Calu3 (cell line): ENCODE measurements around the gene RASGRP4. TPM values are rescaled to one million over a fixed set of nuclear protein-coding genes. Genes with fewer than 3 reads are reported as not detected.

ENCODE experiments used
- BruUV-seq: library from RNA; stranded (reverse); fragments of 400-500 nt; replicated peaks from 2 replicates; lab custom pipeline; 2021; lab: Mats Ljungman, UMichigan
- CTCF ChIA-PET: fragments of 300-600 bp; sonication (Branson Sonifier 250); formaldehyde crosslinking; loops from one replicate; lab custom pipeline; 2022; ENCODE audit warnings: antibody characterized with exemption; lab: Charles Lee
- DNase-seq: peaks from one replicate; pipeline ENCODE4 v3.0.0; 2022
- H3K27ac Mint-ChIP-seq: one replicate; pipeline ENCODE4 v1.8.0; 2022; ENCODE audit warnings: mixed read lengths; ENCODE audit not compliant: unreplicated experiment
- H3K27me3 Mint-ChIP-seq: one replicate; pipeline ENCODE4 v1.8.0; 2022; ENCODE audit warnings: mixed read lengths; ENCODE audit not compliant: unreplicated experiment
- H3K36me3 Mint-ChIP-seq: one replicate; pipeline ENCODE4 v1.8.0; 2022; ENCODE audit warnings: mild to moderate bottlenecking, moderate library complexity, mixed read lengths; ENCODE audit not compliant: insufficient read depth, unreplicated experiment
- H3K4me1 Mint-ChIP-seq: one replicate; pipeline ENCODE4 v1.8.0; 2022; ENCODE audit warnings: mild to moderate bottlenecking, low read depth, mixed read lengths; ENCODE audit not compliant: unreplicated experiment
- H3K4me3 Mint-ChIP-seq: one replicate; pipeline ENCODE4 v1.8.0; 2022; ENCODE audit warnings: mild to moderate bottlenecking, low read depth, moderate library complexity, mixed read lengths; ENCODE audit not compliant: unreplicated experiment
- H3K9me3 Mint-ChIP-seq: one replicate; pipeline ENCODE4 v1.8.0; 2022; ENCODE audit warnings: low read depth, mixed read lengths; ENCODE audit not compliant: unreplicated experiment
- intact Hi-C: fragments of 100-400 bp; cut with micrococcal nuclease; formaldehyde crosslinking; loops from one replicate; pipeline ENCODE4 v1.10.0; 2022; ENCODE audit not compliant: unreplicated experiment
- total RNA-seq: library from RNA; stranded (reverse); gene quantifications from 2 replicates; pipeline ENCODE4 v1.2.3, GENCODE V29; 2022
- TF ChIP-seq, protein P1 (sequence below): fragments of 200-600 bp; IDR thresholded peaks from one replicate; pipeline ENCODE4 v1.8.0; 2022; ENCODE audit warnings: antibody characterized with exemption; ENCODE audit not compliant: unreplicated experiment

RASGRP4 gene
- total RNA-seq, 1 experiment from 2014 or later = not detected

DNA sequence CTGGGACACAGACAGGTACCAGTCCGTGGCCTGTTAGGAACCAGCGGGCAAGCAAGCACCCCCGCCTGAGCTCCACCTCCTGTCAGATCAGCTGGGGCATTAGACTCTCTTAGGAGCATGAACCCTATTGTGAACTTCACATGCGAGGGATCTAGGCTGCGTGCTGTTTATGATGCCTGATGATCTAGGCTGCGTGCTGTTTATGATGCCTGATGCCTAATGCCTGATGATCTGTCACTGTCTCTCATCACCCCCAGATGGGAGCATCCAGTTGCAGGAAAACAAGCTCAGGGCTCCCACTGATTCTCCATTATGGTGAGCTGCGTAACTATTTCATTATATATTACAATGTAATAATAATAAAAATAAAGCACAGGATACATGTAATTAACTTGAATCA, 3.6 kb downstream of the RASGRP4 start:
- Mint-ChIP-seq H3K36me3 (peaks cover 7% of the 10 kb centered on the region), H3K27ac (no peak overlapping the region), H3K9me3 (no peaks in the 10 kb centered on the region), H3K4me1 (peaks cover 15% of the 10 kb centered on the region), H3K27me3 (peaks cover 61% of the 10 kb centered on the region), H3K4me3 (no peak overlapping the region)
- no TSS peak for BruUV-seq
- no peak for DNase-seq
- CTCF ChIA-PET = interaction anchor here (0.6 kb wide), 1 partner anchor 208 kb away, joined by 4 read pairs; no protein-coding TSS in a partner anchor
- TF ChIP-seq, protein P1, sequence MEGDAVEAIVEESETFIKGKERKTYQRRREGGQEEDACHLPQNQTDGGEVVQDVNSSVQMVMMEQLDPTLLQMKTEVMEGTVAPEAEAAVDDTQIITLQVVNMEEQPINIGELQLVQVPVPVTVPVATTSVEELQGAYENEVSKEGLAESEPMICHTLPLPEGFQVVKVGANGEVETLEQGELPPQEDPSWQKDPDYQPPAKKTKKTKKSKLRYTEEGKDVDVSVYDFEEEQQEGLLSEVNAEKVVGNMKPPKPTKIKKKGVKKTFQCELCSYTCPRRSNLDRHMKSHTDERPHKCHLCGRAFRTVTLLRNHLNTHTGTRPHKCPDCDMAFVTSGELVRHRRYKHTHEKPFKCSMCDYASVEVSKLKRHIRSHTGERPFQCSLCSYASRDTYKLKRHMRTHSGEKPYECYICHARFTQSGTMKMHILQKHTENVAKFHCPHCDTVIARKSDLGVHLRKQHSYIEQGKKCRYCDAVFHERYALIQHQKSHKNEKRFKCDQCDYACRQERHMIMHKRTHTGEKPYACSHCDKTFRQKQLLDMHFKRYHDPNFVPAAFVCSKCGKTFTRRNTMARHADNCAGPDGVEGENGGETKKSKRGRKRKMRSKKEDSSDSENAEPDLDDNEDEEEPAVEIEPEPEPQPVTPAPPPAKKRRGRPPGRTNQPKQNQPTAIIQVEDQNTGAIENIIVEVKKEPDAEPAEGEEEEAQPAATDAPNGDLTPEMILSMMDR = no peak
- intact Hi-C loops = no loop called here

DNA sequence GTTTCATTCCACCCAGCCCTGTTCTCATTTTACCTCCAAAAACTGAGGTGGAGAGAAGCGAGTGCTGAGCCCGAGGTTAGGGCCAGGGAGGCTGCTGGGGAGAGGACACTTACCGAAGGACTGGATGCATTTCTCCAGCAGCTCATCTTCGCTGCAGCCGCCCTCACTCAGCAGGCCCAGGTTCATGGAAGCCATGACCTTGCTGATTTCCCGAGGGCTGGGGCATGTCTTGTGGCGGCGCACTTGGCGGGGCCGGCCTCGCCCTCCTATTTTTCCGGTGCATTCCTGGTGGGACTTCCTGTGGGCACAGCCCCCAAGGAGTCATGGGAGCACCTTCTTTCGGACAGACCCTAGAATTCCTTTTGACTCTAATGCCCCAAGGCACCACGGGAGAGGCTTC, 4.2 kb downstream of the RASGRP4 start:
- TF ChIP-seq, protein P1 = no peak
- CTCF ChIA-PET = no interaction called here
- H3K27ac Mint-ChIP-seq = no peak overlapping the region
- H3K36me3 Mint-ChIP-seq = peaks cover 7% of the 10 kb centered on the region
- no peaks in the 10 kb centered on the region for H3K9me3 Mint-ChIP-seq
- H3K4me3 Mint-ChIP-seq = no peak overlapping the region
- H3K27me3 Mint-ChIP-seq = peaks cover 67% of the 10 kb centered on the region
- DNase-seq = no peak
- no TSS peak for BruUV-seq
- intact Hi-C loops = no loop called here
- peaks cover 21% of the 10 kb centered on the region for H3K4me1 Mint-ChIP-seq

DNA sequence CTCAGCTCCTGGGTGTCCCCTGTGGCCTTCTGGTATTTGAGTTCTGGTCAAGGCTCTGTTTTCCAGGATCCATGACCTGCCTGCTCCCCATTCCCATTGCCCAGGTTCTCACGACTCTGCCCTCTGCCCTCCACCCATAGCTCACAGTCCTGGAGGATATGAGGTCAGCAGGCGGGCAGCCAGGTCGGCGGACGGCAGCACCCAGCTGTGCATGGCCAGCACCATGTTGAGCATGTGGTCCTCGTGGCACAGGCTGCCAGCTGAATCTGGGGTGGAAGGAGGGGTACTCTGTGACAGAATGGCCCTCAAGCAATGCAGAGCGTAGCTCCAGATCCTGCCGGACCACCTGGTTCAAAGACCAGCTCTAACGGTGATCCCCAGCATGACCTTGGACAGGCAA, 5.1 kb downstream of the RASGRP4 start:
- no peak overlapping the region for H3K27ac Mint-ChIP-seq
- H3K27me3 Mint-ChIP-seq = peaks cover 62% of the 10 kb centered on the region
- peaks cover 7% of the 10 kb centered on the region for H3K36me3 Mint-ChIP-seq
- H3K4me3 Mint-ChIP-seq = no peak overlapping the region
- peaks cover 23% of the 10 kb centered on the region for H3K4me1 Mint-ChIP-seq
- intact Hi-C loops = no loop called here
- CTCF ChIA-PET = no interaction called here
- no TSS peak for BruUV-seq
- TF ChIP-seq, protein P1 = no peak
- DNase-seq = no peak
- no peaks in the 10 kb centered on the region for H3K9me3 Mint-ChIP-seq

DNA sequence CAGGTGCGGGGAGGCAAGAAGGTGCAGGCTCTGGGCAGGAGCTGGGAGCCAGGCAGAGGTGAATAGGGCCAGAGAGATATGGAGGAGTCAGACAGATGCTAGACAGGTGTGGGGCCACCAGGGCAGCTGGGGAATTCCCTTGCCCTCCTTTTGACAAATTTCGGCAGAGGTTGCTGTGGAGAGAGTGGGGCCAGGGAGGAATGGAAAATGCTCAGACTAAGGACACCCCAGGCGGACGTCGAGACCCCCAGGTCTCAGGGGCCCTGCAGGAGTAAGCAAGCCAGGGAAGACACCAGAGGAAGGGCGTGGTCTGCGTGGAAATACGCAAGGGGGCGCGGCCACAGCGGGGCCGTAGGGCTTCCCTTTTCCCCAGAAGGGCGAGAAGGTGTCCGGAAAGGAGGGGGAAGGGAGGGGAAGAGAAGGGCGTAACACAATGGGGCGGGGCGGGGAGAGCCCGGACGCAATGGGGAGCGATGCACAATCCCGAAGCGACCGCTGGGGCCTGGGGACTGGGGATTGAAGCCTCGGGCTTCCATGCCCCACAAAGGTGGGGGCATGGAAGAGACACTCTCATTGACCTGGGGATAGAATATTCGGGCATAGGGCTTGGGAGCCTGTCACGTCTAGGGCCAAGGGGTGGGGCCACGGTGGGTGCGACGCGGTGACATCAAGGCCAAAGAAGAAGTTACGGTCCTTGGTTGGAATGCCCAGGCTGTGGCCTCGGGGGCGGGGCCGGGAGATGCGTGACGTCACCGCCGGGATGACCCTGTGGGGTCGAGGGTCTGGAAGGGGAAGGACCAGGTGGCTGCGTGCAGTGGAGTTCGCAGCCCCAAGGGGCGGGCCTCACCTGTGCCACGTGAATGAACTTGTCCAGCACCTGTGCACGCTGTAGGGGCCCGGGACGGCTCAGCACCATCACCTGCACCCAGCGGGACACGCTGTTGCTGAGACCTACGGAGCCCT, 8.2 kb downstream of the RASGRP4 start:
- H3K4me3 Mint-ChIP-seq = peak overlapping the region; percentile 72
- no TSS peak for BruUV-seq
- H3K27me3 Mint-ChIP-seq = peaks cover 50% of the 10 kb centered on the region
- H3K36me3 Mint-ChIP-seq = peaks cover 7% of the 10 kb centered on the region
- intact Hi-C loops = no loop called here
- peaks cover 23% of the 10 kb centered on the region for H3K4me1 Mint-ChIP-seq
- peak; percentile 57 for DNase-seq
- H3K9me3 Mint-ChIP-seq = no peaks in the 10 kb centered on the region
- CTCF ChIA-PET = interaction anchor here (0.6 kb wide), 1 partner anchor 191 kb away, joined by 3 read pairs; no protein-coding TSS in a partner anchor
- TF ChIP-seq, protein P1 = no peak
- no peak overlapping the region for H3K27ac Mint-ChIP-seq
